ENCODE measurements around the gene FGFRL1.
"Not testable (repeated sequence)": the region's sequence is repeated elsewhere in the genome, so short reads cannot be mapped to it uniquely, and the experiment has no call there.

FGFRL1 gene

GRCh38 chr4:1043651-1044468 lies 32.4 kb downstream of the FGFRL1 start:
- Histone ChIP-seq H3K27me3 (ENCODE audit: insufficient read depth, low read depth) (peaks cover 10% of the 10 kb centered on the region; the same call in 1 of the 2 replicates), H3K36me3 (ENCODE audit: insufficient read depth) (no peaks in the 10 kb centered on the region), H2AFZ (ENCODE audit: low read depth) (no peak overlapping the region), H3K79me2 (ENCODE audit: insufficient read depth, low read depth) (no peaks in the 10 kb centered on the region), H3K4me1 (ENCODE audit: low read depth, poor library complexity, severe bottlenecking) (no peaks in the 10 kb centered on the region), H3K4me3 (IDR thresholded peaks at IDR 0.05; ENCODE audit: insufficient read depth, low read depth, low read length) (no peak overlapping the region), H4K20me1 (ENCODE audit: insufficient read depth) (no peaks in the 10 kb centered on the region), H3K4me2 (no peak overlapping the region), H3K9ac (no peak overlapping the region), H3K27ac (no peak overlapping the region)
- TF ChIP-seq, protein P1, sequence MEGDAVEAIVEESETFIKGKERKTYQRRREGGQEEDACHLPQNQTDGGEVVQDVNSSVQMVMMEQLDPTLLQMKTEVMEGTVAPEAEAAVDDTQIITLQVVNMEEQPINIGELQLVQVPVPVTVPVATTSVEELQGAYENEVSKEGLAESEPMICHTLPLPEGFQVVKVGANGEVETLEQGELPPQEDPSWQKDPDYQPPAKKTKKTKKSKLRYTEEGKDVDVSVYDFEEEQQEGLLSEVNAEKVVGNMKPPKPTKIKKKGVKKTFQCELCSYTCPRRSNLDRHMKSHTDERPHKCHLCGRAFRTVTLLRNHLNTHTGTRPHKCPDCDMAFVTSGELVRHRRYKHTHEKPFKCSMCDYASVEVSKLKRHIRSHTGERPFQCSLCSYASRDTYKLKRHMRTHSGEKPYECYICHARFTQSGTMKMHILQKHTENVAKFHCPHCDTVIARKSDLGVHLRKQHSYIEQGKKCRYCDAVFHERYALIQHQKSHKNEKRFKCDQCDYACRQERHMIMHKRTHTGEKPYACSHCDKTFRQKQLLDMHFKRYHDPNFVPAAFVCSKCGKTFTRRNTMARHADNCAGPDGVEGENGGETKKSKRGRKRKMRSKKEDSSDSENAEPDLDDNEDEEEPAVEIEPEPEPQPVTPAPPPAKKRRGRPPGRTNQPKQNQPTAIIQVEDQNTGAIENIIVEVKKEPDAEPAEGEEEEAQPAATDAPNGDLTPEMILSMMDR (conservative IDR thresholded peaks at IDR 0.05; ENCODE audit: low read depth, low read length) = no peak

- Histone ChIP-seq H2AFZ (ENCODE audit: low read depth) (no peak overlapping the region), H3K27me3 (ENCODE audit: insufficient read depth, low read depth) (peaks cover 5% of the 10 kb centered on the region; the same call in 1 of the 2 replicates), H3K4me1 (ENCODE audit: low read depth, poor library complexity, severe bottlenecking) (no peaks in the 10 kb centered on the region), H3K36me3 (ENCODE audit: insufficient read depth) (no peaks in the 10 kb centered on the region), H3K4me2 (no peak overlapping the region), H3K9ac (no peak overlapping the region), H3K27ac (no peak overlapping the region), H4K20me1 (ENCODE audit: insufficient read depth) (no peaks in the 10 kb centered on the region), H3K79me2 (ENCODE audit: insufficient read depth, low read depth) (no peaks in the 10 kb centered on the region), H3K4me3 (IDR thresholded peaks at IDR 0.05; ENCODE audit: insufficient read depth, low read depth, low read length) (no peak overlapping the region)
- TF ChIP-seq, protein P1 (conservative IDR thresholded peaks at IDR 0.05; ENCODE audit: low read depth, low read length) = no peak
Measured at GRCh38 chr4:1044469-1045192, 33.2 kb downstream of the FGFRL1 start.

- Histone ChIP-seq H2AFZ (ENCODE audit: low read depth) (no peak overlapping the region), H4K20me1 (ENCODE audit: insufficient read depth) (no peaks in the 10 kb centered on the region), H3K4me1 (ENCODE audit: low read depth, poor library complexity, severe bottlenecking) (no peaks in the 10 kb centered on the region), H3K27ac (no peak overlapping the region), H3K27me3 (ENCODE audit: insufficient read depth, low read depth) (peaks cover 5% of the 10 kb centered on the region; the same call in 1 of the 2 replicates), H3K4me3 (IDR thresholded peaks at IDR 0.05; ENCODE audit: insufficient read depth, low read depth, low read length) (no peak overlapping the region), H3K79me2 (ENCODE audit: insufficient read depth, low read depth) (no peaks in the 10 kb centered on the region), H3K9ac (no peak overlapping the region), H3K36me3 (ENCODE audit: insufficient read depth) (no peaks in the 10 kb centered on the region), H3K4me2 (no peak overlapping the region)
- TF ChIP-seq, protein P1 (conservative IDR thresholded peaks at IDR 0.05; ENCODE audit: low read depth, low read length) = no peak
Measured at GRCh38 chr4:1045193-1045594, 33.8 kb downstream of the FGFRL1 start.

GRCh38 chr4:1045595-1046201 lies 34.3 kb downstream of the FGFRL1 start:
- Histone ChIP-seq H4K20me1 (ENCODE audit: insufficient read depth) (no peaks in the 10 kb centered on the region), H3K79me2 (ENCODE audit: insufficient read depth, low read depth) (no peaks in the 10 kb centered on the region), H3K4me1 (ENCODE audit: low read depth, poor library complexity, severe bottlenecking) (no peaks in the 10 kb centered on the region), H3K9ac (no peak overlapping the region), H3K4me3 (IDR thresholded peaks at IDR 0.05; ENCODE audit: insufficient read depth, low read depth, low read length) (no peak overlapping the region), H2AFZ (ENCODE audit: low read depth) (no peak overlapping the region), H3K4me2 (no peak overlapping the region), H3K36me3 (ENCODE audit: insufficient read depth) (no peaks in the 10 kb centered on the region), H3K27me3 (ENCODE audit: insufficient read depth, low read depth) (peaks cover 5% of the 10 kb centered on the region; the same call in 1 of the 2 replicates), H3K27ac (no peak overlapping the region)
- TF ChIP-seq, protein P1 (conservative IDR thresholded peaks at IDR 0.05; ENCODE audit: low read depth, low read length) = no peak

- H3K4me3 ChIP-seq (IDR thresholded peaks at IDR 0.05; ENCODE audit: insufficient read depth, low read depth, low read length); H4K20me1 ChIP-seq (ENCODE audit: insufficient read depth); H3K27me3 ChIP-seq (ENCODE audit: insufficient read depth, low read depth); H3K4me2 ChIP-seq; H3K9ac ChIP-seq; H2AFZ ChIP-seq (ENCODE audit: low read depth); H3K79me2 ChIP-seq (ENCODE audit: insufficient read depth, low read depth); H3K36me3 ChIP-seq (ENCODE audit: insufficient read depth); H3K4me1 ChIP-seq (ENCODE audit: low read depth, poor library complexity, severe bottlenecking); H3K27ac ChIP-seq: not testable (repeated sequence)
Measured at GRCh38 chr4:1046581-1047011, 35.2 kb downstream of the FGFRL1 start.
